ENCODE measurements around the gene WNK4.
A peak's percentile ranks its signal among the peaks of the same experiment; 100 is the strongest.

WNK4 gene

DNA sequence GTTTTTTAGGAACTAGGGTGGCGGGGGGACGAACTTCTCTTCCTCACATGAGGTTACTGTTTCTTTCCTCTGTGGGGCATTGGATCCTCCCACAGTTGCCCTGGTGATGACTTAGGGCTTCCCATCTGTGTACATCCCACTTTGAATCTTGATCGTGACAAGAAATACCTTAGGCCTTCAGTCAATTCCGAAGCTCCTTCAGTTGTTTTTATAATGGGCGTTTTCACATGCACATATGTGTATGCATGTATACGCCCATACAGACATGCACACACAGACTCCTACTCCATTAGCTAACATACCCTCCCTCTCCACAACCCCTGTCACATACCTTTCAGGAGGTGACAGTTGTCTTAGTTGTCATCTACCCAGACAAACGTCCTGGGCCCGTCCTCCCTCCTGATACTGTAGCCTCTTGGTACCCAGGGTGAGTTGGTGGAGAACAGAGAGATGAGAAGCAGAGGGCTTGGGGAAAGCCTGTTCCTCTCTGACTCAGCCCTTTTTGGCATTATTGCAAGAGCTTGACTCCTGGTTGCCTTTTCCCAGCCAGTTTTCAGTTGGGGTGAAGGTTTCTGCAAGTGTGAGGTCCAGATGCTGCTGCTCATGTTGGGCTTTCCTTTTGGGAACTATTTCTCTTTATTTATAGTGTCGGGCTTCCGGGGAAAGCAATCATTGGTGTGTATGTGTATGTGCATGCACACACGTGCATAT is 61.7 kb downstream of the WNK4 start:
- DNase-seq, result no peak

DNA sequence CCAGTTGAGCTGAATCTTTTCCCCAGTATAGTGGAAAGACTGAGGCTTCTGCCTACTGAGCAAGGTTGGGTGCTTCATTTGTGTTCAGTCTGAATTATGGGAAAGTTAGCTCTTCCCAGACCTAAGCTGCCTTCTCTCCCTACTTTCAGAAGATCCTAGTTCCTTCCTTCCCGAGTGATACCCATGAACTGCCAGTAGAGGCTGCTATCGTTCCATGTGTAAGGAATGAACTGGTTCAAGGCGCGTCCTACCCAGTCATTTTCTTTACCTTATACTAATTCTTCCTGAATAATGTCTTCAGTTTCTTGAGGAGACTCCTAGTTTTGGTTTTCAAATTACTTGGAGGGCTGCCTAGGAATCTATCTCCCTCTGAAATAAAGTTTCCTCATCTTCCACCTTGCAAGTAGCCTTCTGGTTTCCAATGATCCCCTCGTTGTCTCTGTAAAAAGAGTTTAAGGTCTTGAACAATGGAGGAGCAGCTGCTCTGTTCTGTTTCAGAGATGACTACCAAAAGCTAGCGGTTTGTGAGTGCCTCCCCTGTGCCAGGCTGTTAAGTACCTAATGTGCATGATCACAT is 63.0 kb downstream of the WNK4 start:
- DNase-seq, result peak in 1 of 5 experiments; percentile 36

DNA sequence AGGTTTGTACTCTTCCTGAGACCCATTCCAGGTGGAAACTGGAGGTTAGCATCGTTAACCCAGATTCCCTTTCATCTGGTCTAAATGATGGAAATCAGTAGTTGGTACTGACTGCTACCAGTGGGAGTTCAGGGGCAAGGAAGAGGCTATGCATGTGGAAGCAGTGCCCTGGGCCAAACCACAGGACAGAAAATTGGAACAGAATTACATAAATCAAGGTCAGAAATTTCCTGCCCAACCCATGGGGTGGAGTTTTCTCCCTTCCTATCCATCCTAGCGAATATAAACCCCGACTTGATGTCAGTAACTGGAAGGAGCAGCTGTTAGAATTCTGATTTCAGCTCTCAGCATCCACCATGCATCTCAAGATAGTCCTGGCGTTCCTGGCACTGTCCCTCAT is 63.9 kb downstream of the WNK4 start, which contains the start of gene AOC2:
TSS of gene AOC2 (plus strand) at position 310 of the 400 bp plus-strand sequence. CDS start at position 357, 47 bp downstream.
- DNase-seq, result no peak

DNA sequence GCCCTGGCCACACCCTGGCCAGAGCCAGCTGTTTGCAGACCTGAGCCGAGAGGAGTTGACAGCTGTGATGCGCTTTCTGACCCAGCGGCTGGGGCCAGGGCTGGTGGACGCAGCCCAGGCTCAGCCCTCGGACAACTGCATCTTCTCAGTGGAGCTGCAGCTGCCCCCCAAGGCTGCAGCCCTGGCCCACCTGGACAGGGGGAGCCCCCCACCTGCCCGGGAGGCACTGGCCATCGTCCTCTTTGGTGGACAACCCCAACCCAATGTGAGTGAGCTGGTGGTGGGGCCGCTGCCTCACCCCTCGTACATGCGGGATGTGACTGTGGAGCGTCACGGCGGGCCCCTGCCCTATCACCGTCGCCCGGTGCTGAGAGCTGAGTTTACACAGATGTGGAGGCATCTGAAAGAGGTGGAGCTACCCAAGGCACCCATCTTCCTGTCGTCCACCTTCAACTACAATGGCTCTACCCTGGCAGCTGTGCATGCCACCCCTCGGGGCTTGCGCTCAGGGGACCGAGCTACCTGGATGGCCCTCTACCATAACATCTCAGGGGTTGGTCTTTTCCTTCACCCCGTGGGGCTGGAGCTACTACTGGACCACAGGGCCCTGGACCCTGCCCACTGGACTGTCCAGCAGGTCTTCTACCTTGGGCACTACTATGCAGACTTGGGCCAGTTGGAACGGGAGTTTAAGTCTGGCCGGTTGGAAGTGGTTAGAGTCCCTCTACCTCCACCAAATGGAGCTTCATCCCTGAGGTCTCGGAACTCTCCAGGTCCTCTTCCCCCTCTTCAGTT is 64.5 kb downstream of the WNK4 start:
- DNase-seq, result no peak

DNA sequence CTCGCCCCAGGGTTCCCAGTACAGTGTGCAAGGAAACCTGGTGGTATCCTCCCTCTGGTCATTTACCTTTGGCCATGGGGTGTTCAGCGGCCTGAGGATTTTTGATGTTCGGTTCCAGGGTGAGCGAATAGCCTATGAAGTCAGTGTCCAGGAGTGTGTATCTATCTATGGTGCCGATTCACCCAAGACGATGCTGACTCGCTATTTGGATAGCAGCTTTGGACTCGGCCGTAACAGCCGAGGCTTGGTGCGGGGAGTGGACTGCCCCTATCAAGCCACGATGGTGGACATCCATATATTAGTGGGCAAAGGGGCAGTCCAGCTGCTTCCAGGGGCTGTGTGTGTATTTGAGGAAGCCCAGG is 65.1 kb downstream of the WNK4 start:
- no peak for DNase-seq

DNA sequence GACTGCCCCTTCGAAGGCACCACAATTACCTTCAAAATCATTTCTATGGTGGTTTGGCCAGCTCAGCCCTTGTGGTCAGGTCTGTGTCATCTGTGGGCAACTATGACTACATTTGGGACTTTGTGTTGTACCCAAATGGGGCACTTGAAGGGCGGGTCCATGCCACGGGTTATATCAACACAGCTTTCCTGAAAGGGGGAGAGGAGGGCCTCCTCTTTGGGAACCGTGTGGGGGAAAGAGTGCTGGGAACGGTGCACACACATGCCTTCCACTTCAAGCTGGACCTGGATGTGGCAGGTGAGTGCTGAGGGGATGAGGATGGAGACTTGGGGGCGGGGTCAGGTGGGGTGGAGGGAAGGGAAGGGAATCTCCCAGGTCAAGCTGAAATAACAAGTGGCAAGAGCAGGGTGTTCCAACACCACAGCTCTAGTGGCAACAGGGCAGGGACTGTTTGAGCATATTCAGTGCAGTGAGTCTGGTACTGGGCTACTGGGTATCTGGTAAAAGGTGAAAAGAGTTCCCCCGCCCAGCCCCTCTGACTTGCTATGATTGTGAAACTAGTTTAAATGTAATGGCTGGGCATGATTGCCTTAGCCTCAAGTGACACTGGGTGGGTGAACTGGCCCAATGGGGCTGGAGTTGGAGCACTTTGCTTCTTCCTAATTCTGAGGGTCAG is 65.6 kb downstream of the WNK4 start:
- DNase-seq, result peak in 1 of 5 experiments; percentile 14

Measured in T-helper 2 cell (primary cell).